ENCODE measurements around the gene CACNG4. TPM values are rescaled to one million over a fixed set of nuclear protein-coding genes. Genes with fewer than 3 reads are reported as not detected.

Gene CACNG4
- total and polyA plus RNA-seq, 12 donors, result 0.11 to 2.4 (median 0.88) TPM; not detected in 4

- DNase-seq, result no peak
- Histone ChIP-seq H3K4me3 (no peak overlapping the region), H3K4me1 (replicated peaks in 1 of 2) (peaks cover 2 to 3% of the 10 kb centered on the region in 2 donors), H3K9me3 (replicated peaks in 1 of 3) (peaks cover 0 to 10% (median 0%) of the 10 kb centered on the region in 3 donors), H3K27ac (no peak overlapping the region), H3K36me3 (replicated peaks in 1 of 2) (no peaks in the 10 kb centered on the region), H3K27me3 (no peaks in the 10 kb centered on the region)
- 91 to 100% (median 100%) methylated on average over 1 of the region's 1 CpG for WGBS, 4 donors
- intact Hi-C loops (cut with DNase I), result no loop called here
- TF ChIP-seq POLR2A (IDR thresholded peaks at IDR 0.05) (no peak), CTCF (IDR thresholded peaks at IDR 0.05) (no peak)
Observed at GRCh38 chr17:67050066-67050465, 85.6 kb downstream of the CACNG4 start.

GRCh38 chr17:67050471-67051154 lies 86.1 kb downstream of the CACNG4 start:
- H3K27ac ChIP-seq, result no peak overlapping the region
- no peaks in the 10 kb centered on the region for H3K4me1 ChIP-seq (replicated peaks in 1 of 2)
- no peaks in the 10 kb centered on the region for H3K27me3 ChIP-seq
- no peak for DNase-seq
- TF ChIP-seq CTCF (IDR thresholded peaks at IDR 0.05), result no peak
- TF ChIP-seq POLR2A (IDR thresholded peaks at IDR 0.05), result no peak
- 82 to 89% (median 85%) methylated on average over 6 of the region's 6 CpGs for WGBS, 4 donors
- H3K4me3 ChIP-seq, result no peak overlapping the region
- H3K9me3 ChIP-seq (replicated peaks in 1 of 3), result peaks cover 0 to 10% (median 0%) of the 10 kb centered on the region in 3 donors
- H3K36me3 ChIP-seq (replicated peaks in 1 of 2), result no peaks in the 10 kb centered on the region
- intact Hi-C loops (cut with DNase I), result no loop called here

GRCh38 chr17:67051155-67051538 lies 86.6 kb downstream of the CACNG4 start:
- WGBS, 4 donors, result 75 to 86% (median 81%) methylated on average over 4 of the region's 4 CpGs
- intact Hi-C loops (cut with DNase I), result no loop called here

GRCh38 chr17:67051837-67052236 lies 87.3 kb downstream of the CACNG4 start:
- intact Hi-C loops (cut with DNase I), result no loop called here
- no peak for DNase-seq

More at GRCh38 chr17:67051155-67051538, 86.6 kb downstream of the CACNG4 start:
- Histone ChIP-seq H3K27me3 (no peaks in the 10 kb centered on the region), H3K27ac (no peak overlapping the region), H3K4me3 (no peak overlapping the region), H3K4me1 (replicated peaks in 1 of 2) (no peaks in the 10 kb centered on the region), H3K9me3 (replicated peaks in 1 of 3) (peaks cover 0 to 10% (median 0%) of the 10 kb centered on the region in 3 donors), H3K36me3 (replicated peaks in 1 of 2) (no peaks in the 10 kb centered on the region)
- DNase-seq, result no peak
- TF ChIP-seq CTCF (IDR thresholded peaks at IDR 0.05) (no peak), POLR2A (IDR thresholded peaks at IDR 0.05) (no peak)

More at GRCh38 chr17:67051837-67052236, 87.3 kb downstream of the CACNG4 start:
- Histone ChIP-seq H3K27me3 (no peaks in the 10 kb centered on the region), H3K27ac (no peak overlapping the region), H3K9me3 (replicated peaks in 1 of 3) (peaks cover 0 to 10% (median 0%) of the 10 kb centered on the region in 3 donors), H3K4me3 (no peak overlapping the region), H3K36me3 (replicated peaks in 1 of 2) (no peaks in the 10 kb centered on the region), H3K4me1 (replicated peaks in 1 of 2) (no peaks in the 10 kb centered on the region)
- no peak for TF ChIP-seq CTCF (IDR thresholded peaks at IDR 0.05)
- TF ChIP-seq POLR2A (IDR thresholded peaks at IDR 0.05), result no peak
- WGBS, 4 donors, result 90 to 96% (median 94%) methylated on average over 5 of the region's 5 CpGs
